Subcutaneous abdominal adipose tissue (tissue), 5 donors: ENCODE measurements around the gene TMEM117.
"Not testable (repeated sequence)": the region's sequence is repeated elsewhere in the genome, so short reads cannot be mapped to it uniquely, and the experiment has no call there.

Experiments
- H3K27ac ChIP-seq: one replicate; pipeline ENCODE4 v1.7.0; 2013; ENCODE audit warnings: low read depth, mild to moderate bottlenecking, inconsistent platforms, low read length, moderate library complexity
- H3K27me3 ChIP-seq, 5 donors: one replicate each; pipeline ENCODE4 v1.7.0; 2013; ENCODE audit warnings: low read length in 5 of 5, inconsistent platforms in 1 of 5; ENCODE audit not compliant: control insufficient read depth in 5 of 5, insufficient read depth in 4 of 5
- H3K36me3 ChIP-seq, 5 donors: one replicate each; pipeline ENCODE4 v1.7.0; 2013; ENCODE audit warnings: low read length in 5 of 5; ENCODE audit not compliant: control insufficient read depth in 5 of 5, insufficient read depth in 5 of 5
- H3K4me1 ChIP-seq, 5 donors: one replicate each; pipeline ENCODE4 v1.7.0; 2013; ENCODE audit warnings: low read length in 5 of 5, mild to moderate bottlenecking in 3 of 5, moderate library complexity in 1 of 5; ENCODE audit not compliant: control insufficient read depth in 5 of 5, insufficient read depth in 5 of 5
- H3K4me3 ChIP-seq, 5 donors: one replicate each; pipeline ENCODE4 v1.7.0; 2013; ENCODE audit warnings: low read length in 5 of 5, low read depth in 1 of 5
- H3K9ac ChIP-seq, 5 donors: one replicate each; pipeline ENCODE4 v1.7.0; 2013; ENCODE audit warnings: low read length in 5 of 5, mild to moderate bottlenecking in 4 of 5, moderate library complexity in 3 of 5
- H3K9me3 ChIP-seq, 5 donors: one replicate each; pipeline ENCODE4 v1.7.0; 2013; ENCODE audit warnings: low read length in 5 of 5; ENCODE audit not compliant: control insufficient read depth in 5 of 5
- donor health status: healthy.
- donor health status: healthy.
- donor health status: healthy.
- donor health status: healthy.
- donor health status: healthy.

The TMEM117 gene

DNA sequence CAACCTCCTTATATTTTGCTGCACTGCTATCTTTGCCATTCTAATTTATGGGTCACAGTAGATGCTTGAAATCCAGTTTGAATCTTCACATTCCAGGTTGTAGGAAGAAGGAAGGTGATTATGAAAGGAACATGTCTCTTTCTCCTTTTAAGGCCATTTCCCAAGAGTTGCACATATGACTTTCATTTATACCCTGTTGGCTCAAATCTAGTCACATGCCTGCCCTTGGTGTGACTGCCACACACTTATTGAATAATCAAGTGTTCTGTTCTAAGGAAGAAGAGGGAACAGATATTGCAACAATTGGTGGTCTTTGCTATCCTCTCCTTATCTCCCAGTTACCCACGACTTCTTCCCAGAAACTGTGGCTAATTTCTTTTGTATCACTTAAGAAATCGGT lies 404.3 kb downstream of the TMEM117 start:
- Histone ChIP-seq H3K4me3 (no peak overlapping the region), H3K4me1 (no peaks in the 10 kb centered on the region), H3K36me3 (no peaks in the 10 kb centered on the region), H3K9ac (no peak overlapping the region), H3K9me3 (no peaks in the 10 kb centered on the region), H3K27ac (no peak overlapping the region), H3K27me3 (no peaks in the 10 kb centered on the region)

DNA sequence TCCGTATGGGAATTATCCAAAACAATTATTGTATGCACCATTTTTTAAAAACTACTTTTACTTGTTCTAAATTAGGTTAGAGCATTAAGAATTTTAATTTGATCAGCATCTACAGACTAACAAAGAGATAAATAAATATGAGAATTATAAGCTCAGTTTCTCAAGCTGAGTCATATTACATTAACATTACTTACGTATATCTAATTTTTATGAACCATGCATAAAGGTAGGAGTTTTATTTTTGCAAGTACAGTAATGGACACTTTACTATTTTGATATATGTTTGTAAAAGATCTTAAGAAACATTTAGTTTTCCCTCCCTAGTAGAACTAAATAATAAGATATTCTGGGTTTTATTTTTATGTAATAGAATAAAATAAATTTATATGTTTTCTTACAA lies 410.1 kb downstream of the TMEM117 start:
- H3K27ac ChIP-seq: no peak overlapping the region
- H3K9me3 ChIP-seq: peaks cover 0 to 5% (median 0%) of the 10 kb centered on the region in 5 donors
- H3K27me3 ChIP-seq: no peaks in the 10 kb centered on the region
- no peaks in the 10 kb centered on the region for H3K4me1 ChIP-seq
- H3K9ac ChIP-seq: no peak overlapping the region
- no peaks in the 10 kb centered on the region for H3K36me3 ChIP-seq
- no peak overlapping the region for H3K4me3 ChIP-seq

DNA sequence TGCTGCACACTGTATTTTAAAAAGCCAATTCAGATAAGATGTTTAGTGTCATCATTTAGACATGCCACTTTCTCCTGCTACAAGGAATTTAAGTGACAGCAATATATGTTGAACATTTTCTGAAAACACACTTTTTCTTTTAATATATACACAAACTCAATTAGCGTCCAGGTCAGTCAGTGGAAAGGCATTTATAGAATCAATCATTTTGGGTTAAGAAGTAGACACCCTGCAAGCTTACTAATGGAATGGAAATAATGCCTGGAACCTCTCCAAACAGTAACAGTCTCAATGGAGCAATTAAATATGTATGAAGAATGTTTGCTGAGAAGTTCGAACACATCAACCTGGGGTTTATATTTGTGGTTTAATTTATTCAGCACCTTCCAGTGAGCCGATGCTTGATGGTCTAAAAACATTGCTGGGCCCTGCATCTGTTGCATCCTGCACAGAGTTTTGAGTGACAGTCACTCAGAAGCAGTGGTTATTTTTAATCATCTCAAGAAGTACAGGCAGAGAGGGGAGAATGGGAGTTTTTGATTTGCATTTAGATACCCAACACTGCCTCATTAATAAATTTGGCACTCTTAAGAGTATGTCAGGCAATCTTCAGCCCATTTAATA lies 410.7 kb downstream of the TMEM117 start:
- no peak overlapping the region for H3K27ac ChIP-seq
- H3K9ac ChIP-seq: no peak overlapping the region
- H3K4me3 ChIP-seq: no peak overlapping the region
- peaks cover 0 to 5% (median 0%) of the 10 kb centered on the region in 5 donors for H3K9me3 ChIP-seq
- no peaks in the 10 kb centered on the region for H3K4me1 ChIP-seq
- H3K27me3 ChIP-seq: no peaks in the 10 kb centered on the region
- no peaks in the 10 kb centered on the region for H3K36me3 ChIP-seq

DNA sequence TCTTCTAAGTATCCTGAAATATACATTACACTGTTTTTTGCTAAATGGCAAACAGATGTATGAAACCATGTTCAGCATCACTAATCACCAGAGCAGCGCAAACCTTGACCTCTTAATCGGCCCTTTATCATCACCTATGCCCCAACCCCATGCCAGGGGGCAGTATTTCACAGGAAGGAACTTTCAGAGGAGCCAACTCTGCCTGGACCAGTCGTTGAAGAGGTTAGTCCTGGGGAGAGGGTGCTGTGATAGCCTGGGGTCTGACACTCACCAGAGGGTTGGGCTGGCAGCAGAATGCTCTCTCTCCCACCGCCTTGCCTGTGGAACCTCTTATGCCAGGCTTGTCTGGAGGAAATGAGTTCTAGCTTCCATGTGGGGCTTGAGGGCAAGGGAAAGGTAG lies 411.7 kb downstream of the TMEM117 start:
- Histone ChIP-seq H3K27ac (no peak overlapping the region), H3K9me3 (peaks cover 0 to 5% (median 0%) of the 10 kb centered on the region in 5 donors), H3K36me3 (no peaks in the 10 kb centered on the region), H3K9ac (no peak overlapping the region), H3K4me3 (no peak overlapping the region), H3K4me1 (no peaks in the 10 kb centered on the region), H3K27me3 (no peaks in the 10 kb centered on the region)

DNA sequence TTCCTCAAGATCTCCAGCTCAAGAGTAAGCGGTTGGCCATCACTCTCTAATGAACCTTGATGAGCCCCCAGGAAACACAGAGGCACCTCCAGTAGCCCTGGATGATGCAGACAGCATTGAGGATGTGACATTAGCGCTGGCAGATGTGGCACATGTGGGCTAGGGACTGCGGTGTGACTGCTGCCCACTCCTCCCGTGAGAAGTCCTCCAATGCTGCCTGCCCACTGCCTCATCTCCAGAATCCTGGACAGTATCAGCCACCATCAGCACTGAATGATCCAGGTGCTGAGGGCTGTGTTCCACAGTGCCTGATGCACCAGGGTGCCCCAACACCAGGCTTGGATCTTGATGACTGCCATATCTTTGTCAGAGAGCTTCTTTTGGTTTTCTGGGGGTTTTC lies 412.6 kb downstream of the TMEM117 start:
- Histone ChIP-seq H3K27me3 (no peaks in the 10 kb centered on the region), H3K9ac (no peak overlapping the region), H3K27ac (no peak overlapping the region)

DNA sequence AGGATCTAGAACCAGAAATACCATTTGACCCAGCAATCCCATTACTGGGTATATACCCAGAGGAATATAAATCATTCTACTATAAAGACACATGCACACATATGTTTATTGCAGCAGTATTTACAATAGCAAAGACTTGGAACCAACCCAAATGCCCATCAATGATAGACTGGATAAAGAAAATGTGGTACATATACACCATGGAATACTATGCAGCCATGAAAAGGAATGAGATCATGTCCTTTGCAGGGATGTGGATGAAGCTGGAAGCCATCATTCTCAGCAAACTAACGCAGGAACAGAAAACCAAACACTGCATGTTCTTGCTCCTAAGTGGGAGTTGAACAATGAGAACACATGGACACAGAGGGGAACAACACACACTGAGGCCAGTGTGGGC lies 414.6 kb downstream of the TMEM117 start:
- not testable (repeated sequence) for H3K9ac ChIP-seq, H3K36me3 ChIP-seq, H3K4me3 ChIP-seq

More for the DNA sequence above, 412.6 kb downstream of the TMEM117 start:
- Histone ChIP-seq H3K36me3 (no peaks in the 10 kb centered on the region), H3K9me3 (peaks cover 0 to 5% (median 0%) of the 10 kb centered on the region in 5 donors), H3K4me3 (no peak overlapping the region), H3K4me1 (no peaks in the 10 kb centered on the region)

DNA sequence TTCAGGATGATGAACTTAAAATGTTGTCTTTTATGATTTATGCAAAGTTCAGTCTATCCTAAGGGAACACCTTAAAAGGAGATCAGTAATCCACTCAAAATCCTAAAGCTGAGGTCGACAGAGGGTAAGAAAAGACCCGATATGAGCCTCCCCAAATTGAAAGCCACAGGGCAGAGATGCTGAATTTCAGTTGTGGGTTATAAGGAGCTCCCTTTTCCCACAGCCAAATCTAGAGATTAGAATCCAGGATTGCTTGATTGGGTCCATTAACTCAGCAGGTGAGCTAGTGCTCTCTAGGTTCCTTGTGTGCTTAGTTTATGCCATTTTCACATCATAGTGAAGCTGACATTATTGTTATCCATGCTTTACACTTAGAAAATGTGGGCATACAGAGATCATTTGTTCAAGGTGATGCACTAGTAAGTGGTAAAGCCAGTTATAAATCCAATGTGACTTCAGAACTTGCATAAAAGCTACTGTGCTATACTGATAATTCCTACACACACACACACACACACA lies 417.5 kb downstream of the TMEM117 start:
- no peaks in the 10 kb centered on the region for H3K27me3 ChIP-seq
- H3K27ac ChIP-seq: no peak overlapping the region
- H3K36me3 ChIP-seq: no peaks in the 10 kb centered on the region
- H3K9ac ChIP-seq: no peak overlapping the region
- H3K4me3 ChIP-seq: no peak overlapping the region
- H3K9me3 ChIP-seq: peaks cover 0 to 2% (median 0%) of the 10 kb centered on the region in 5 donors
- H3K4me1 ChIP-seq: no peaks in the 10 kb centered on the region

More for the DNA sequence above, 414.6 kb downstream of the TMEM117 start:
- not testable (repeated sequence) for H3K27me3 ChIP-seq, H3K27ac ChIP-seq, H3K9me3 ChIP-seq, H3K4me1 ChIP-seq

DNA sequence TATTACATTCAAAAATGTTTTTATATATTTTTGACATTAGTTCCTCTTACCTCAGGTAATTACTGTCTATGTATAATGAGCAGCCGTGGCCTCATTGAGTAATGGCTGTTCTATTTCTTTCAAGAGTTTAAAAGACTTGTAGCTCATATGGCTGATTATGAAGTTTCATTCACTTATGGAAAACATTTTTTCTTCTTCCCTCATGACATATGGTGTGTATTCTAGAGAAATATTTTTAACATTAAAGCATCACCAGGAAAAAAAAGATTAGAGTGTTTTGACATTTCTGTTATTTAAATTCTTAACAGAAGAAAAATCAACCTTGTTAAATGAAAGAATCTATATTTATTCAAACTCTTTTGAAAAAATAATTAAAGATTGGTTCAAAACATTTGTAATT lies 422.4 kb downstream of the TMEM117 start:
- Histone ChIP-seq H3K9me3 (no peaks in the 10 kb centered on the region), H3K27me3 (no peaks in the 10 kb centered on the region), H3K4me1 (no peaks in the 10 kb centered on the region), H3K4me3 (no peak overlapping the region), H3K27ac (no peak overlapping the region), H3K9ac (no peak overlapping the region), H3K36me3 (no peaks in the 10 kb centered on the region)

DNA sequence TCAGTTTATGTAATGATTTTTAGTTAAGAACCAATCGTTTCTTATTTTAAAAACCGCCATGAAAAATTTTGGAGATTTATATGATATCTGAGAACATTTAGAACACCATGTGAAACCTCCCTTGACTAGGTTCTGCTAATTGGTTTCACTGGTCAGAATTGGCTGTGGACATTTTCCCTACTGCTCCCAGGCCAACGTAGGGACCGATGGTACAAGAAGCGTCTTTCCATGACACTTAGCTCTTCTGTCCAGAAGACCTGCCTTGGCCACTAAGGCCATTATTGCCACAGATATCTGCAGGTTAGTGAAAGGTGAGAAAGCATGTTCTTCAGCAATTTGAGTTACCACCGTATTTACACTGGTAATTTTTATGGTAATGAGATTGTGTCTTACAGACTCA lies 424.0 kb downstream of the TMEM117 start:
- no peaks in the 10 kb centered on the region for H3K36me3 ChIP-seq

DNA sequence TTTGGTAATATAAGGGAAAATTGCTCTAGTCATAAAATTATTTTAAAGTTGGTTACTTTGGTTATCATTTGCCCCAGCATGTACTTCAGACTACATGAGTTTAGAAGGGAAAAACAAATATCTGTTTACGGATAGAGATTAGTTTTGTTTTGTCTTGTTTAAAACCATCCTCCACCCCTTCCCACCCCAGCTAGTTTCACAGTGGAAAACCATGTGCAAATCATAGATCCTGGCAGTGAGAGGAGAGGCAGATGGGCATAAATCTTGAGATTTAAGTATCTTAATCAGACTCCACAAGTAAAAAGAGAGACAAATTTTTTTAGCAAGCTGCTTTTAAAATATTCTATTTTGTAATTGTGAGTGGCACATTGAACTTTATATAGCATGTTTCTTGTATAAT lies 424.7 kb downstream of the TMEM117 start:
- H3K4me3 ChIP-seq: no peak overlapping the region

More for the DNA sequence above, 424.0 kb downstream of the TMEM117 start:
- H3K4me1 ChIP-seq: no peaks in the 10 kb centered on the region
- no peak overlapping the region for H3K4me3 ChIP-seq
- no peaks in the 10 kb centered on the region for H3K27me3 ChIP-seq
- no peak overlapping the region for H3K9ac ChIP-seq
- H3K27ac ChIP-seq: no peak overlapping the region
- no peaks in the 10 kb centered on the region for H3K9me3 ChIP-seq

More for the DNA sequence above, 424.7 kb downstream of the TMEM117 start:
- H3K36me3 ChIP-seq: no peaks in the 10 kb centered on the region
- H3K9me3 ChIP-seq: no peaks in the 10 kb centered on the region
- H3K27ac ChIP-seq: no peak overlapping the region
- no peaks in the 10 kb centered on the region for H3K27me3 ChIP-seq
- no peak overlapping the region for H3K9ac ChIP-seq
- no peaks in the 10 kb centered on the region for H3K4me1 ChIP-seq
